Measurements from ENCODE around the gene TIMELESS.

GRCh38 chr12:56484566-56484965, 35.3 kb upstream of the TIMELESS start:
- TF ChIP-seq, protein P1, sequence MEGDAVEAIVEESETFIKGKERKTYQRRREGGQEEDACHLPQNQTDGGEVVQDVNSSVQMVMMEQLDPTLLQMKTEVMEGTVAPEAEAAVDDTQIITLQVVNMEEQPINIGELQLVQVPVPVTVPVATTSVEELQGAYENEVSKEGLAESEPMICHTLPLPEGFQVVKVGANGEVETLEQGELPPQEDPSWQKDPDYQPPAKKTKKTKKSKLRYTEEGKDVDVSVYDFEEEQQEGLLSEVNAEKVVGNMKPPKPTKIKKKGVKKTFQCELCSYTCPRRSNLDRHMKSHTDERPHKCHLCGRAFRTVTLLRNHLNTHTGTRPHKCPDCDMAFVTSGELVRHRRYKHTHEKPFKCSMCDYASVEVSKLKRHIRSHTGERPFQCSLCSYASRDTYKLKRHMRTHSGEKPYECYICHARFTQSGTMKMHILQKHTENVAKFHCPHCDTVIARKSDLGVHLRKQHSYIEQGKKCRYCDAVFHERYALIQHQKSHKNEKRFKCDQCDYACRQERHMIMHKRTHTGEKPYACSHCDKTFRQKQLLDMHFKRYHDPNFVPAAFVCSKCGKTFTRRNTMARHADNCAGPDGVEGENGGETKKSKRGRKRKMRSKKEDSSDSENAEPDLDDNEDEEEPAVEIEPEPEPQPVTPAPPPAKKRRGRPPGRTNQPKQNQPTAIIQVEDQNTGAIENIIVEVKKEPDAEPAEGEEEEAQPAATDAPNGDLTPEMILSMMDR (IDR thresholded peaks at IDR 0.05), result no peak
- no peak for TF ChIP-seq POLR2A (IDR thresholded peaks at IDR 0.05)

All from right lobe of liver (tissue), 4 donors.